NCI-H187 (cell line): ENCODE results near the gene UCK1.

ENCODE experiments used
- DNase-seq, 2 experiments: peaks; one replicate each; lab custom pipeline; 2025; lab: John Stamatoyannopoulos, UW

Gene UCK1

DNA sequence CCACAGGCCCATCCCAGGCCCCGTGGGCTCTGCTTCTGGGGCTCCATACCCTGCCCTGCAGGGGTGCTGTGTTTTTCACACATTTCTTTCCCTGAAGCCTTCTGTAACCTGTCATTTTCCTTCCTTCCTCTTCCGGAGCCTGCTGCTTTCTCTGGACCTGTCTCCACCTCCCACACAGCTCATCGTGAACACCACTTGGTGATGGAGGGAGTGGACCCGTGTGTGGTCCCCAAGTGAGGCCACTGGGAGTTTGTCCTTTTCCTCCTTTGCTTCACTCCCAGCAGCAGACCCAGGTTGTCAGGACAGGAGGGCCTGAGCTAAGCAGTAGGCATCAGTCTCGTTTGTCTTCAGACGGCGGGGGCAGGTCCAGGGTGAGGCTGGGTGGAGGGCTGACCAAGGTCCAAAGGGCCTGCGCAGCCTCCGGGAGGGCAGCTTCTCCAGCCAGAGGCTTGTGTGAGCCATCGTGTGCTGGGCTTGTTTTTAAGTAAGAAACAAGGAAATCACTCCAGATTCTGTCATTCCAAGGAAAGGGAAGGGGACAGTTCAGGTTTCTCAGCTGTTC, 34.1 kb downstream of the UCK1 start:
- no peak for DNase-seq

GRCh38 chr9:131495785-131496184, 35.3 kb downstream of the UCK1 start:
- DNase-seq: no peak

- DNase-seq: no peak
Observed at GRCh38 chr9:131494296-131494870, 36.7 kb downstream of the UCK1 start.

GRCh38 chr9:131492070-131492469, 39.0 kb downstream of the UCK1 start:
- DNase-seq: no peak

GRCh38 chr9:131491001-131491710, 39.9 kb downstream of the UCK1 start:
- DNase-seq: no peak

DNA sequence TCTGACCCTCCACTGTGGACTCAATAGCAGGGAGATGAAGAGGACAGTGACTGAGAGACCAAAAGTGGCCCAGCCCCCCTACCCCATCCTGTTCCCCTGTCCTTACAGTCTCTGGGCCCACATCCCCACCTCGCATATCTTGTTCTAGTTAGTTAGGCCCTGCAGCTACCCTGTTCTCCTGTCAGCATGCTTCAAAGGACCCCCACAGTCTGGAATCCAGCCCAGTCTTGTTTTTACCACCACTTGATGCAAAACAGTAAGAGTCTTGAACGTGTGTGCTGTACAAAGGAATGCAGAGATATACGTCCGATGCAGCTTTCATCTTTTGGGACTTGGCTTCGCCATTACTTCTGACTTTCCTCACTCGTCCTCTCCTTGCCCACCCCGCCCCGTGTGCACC, 40.5 kb downstream of the UCK1 start:
- no peak for DNase-seq

DNA sequence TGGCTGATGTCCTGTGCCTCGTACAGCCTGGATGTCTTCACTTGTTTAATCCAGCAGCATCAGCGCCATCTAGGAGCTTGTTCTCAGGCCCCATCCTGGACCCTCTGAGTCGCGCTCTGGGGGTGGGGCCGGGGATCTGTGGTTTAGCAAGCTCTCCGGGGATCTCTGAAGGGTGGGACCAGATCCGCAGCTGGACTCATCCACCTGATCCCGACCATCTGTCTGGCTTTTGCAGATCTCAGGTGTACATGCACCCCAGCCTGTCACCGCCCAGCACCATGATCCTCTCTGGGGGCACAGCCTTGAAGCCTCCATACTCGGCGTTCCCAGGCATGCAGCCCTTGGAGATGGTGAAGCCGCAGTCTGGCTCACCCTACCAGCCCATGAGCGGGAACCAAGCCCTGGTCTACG, 43.4 kb downstream of the UCK1 start:
- DNase-seq: no peak

- no peak for DNase-seq
Observed at GRCh38 chr9:131487001-131487400, 44.1 kb downstream of the UCK1 start.

- no peak for DNase-seq
Observed at GRCh38 chr9:131485728-131486422, 45.2 kb downstream of the UCK1 start.

DNA sequence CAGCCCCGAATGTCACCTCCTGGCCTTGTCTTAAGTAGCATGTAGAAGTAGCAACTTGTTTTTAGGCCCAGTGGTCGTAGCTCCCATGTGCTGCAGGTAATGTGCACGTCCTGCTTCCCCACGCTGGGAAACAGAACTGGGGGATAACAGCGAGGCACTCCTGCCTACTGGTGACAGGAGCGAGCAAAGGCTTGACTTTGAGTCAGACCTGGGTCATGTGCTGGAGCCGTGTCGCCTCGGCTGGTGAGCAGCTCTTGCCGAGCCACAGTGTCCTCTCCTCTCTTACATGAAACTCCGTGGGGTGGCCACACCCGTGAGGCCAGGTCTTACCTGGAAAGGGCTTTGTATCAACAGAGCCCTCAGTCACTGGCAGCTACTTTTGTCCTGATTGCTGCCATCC, 45.9 kb downstream of the UCK1 start:
- DNase-seq: no peak

GRCh38 chr9:131484560-131485185, 46.4 kb downstream of the UCK1 start:
- no peak for DNase-seq

DNA sequence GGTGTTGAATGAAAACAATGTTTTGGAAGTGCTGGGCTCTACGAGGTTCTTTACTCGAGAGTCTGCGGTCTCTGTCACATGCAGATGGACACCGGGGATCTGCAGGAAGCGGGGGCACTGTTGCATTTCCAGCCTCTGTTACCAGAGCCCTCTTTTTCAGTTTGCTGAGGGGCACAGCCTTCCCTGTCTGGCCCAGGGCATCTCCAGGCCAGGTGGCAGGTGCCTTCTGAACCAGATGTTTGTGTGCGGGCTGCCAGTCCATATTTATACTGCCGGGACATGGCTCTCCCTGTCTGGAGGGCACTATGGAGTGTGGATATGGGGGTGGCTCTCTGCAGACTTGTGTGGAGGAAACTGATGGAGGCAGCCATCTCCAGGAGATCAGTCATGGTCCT, 47.0 kb downstream of the UCK1 start:
- no peak for DNase-seq

DNA sequence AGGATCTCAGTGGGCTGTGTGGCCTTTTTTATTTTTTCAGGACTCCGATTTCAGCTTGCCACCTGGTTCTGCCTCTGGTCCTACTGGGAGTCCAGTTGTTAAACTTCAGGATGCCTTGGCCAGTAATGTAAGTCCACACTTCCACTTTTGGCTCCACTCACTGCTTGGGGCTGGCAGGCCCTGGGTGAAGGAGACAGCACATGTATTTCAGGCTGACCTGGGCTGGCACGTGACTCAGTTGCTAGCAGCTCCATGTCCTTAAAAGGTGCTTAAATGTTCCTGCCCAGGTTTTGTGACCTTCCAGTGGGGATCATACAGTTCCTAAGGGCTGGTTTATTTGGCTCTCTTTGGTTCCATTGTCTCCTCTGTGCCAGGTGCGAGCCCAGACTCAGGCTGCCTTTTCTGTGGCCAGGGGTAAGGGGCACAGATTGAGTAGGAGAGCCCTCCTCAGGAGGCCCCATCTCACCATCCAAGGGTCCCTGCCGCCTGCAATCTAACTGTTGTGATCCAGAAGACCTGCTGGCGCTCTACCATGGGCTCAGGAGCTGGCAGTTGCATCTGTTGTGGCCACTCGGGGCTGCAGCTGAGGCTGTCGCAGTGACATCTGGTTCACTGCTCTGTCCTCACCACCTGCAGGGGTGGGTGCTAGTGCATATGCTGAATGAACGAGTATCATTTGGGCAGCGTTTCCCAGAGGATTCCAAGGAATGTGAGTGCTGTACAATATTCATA, 47.6 kb downstream of the UCK1 start:
- no peak for DNase-seq

DNA sequence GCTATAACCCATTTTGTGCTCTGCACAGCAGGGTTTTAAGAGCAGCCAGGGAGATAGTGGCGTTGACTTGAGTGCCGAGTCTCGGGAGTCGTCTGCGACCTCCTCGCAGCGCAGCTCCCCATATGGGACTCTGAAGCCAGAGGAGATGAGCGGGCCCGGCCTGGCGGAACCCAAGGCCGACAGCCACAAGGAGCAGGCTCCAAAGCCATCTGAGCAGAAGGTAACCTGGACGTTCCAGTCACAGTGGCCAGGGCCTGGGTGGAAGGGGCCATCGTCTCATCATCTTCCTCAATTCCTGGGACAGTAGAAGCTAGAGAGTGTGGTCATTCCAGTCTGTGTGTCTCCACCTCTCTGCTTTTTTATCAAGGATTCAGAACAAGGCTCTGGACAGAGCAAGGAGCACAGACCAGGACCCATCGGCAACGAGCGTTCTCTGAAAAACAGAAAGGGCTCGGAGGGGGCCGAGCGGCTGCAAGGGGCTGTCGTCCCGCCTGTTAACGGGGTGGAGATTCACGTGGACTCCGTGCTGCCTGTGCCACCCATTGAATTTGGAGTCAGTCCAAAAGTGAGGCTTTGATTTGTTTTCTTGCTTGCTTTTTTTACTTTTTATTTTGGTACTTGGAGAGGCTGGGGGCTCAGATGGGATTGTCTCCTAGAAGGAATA, 48.6 kb downstream of the UCK1 start:
- no peak for DNase-seq

DNA sequence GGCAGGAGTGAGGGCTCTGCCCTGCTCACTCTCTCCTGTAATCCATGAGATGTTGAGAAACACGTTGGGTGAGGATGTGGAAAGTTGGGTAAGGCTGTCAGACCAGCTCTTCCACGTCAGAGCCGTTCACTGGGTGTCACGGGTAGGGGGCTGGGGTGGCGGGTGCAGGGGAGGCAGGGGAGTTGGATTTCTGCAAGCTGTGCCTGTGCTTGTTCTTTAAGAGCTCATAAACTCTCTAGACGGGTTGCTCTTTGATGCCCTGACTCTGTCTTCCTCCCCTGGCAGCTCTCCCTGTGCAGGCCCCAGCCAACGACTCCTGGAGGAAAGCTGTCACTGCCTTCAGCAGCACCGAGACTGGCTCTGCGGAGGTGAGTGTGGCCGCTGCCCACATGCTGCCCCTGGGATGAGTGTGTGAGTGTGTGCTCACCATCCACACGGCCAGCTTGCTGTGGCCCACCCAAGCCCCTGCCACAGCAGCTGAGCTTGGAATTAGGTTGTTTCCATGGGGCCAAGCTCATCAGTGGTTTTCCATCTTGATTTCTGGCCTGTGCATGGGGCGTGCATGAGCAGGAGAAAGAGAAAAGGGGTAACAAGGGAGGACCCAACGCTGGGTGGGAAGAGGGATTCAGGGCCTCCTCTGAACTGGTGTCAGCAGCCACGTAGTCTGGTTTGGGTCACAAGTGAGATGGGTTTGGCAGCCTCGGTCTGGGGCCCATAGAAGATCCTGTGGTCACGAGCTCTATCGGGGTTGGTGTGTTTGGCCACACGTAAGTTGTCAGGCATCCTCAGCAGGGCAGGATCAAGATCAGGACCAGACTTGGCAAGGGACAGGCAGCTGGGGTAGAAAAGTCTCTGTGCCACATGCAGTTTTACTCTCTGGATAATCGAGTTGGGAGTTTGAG, 49.4 kb downstream of the UCK1 start:
- DNase-seq: no peak

DNA sequence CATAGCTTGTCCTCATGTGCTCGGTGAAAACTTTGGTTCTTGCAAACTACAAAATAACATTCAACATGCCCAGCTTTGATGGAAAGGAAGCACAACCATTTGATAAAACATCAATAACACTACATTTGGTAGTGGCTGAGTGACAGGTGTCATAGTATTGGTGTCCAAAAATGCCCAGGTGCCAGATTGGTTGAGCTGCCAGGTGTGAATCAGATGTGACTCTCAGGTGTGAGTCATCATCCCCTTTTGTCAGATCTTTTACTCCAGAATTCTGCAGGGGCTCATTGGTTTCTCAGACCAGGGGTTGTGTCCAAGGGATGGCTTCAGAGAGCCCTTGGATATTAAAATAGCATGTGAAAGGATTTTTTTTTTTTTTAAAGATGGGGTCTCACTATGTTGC, 50.8 kb downstream of the UCK1 start:
- no peak for DNase-seq

DNA sequence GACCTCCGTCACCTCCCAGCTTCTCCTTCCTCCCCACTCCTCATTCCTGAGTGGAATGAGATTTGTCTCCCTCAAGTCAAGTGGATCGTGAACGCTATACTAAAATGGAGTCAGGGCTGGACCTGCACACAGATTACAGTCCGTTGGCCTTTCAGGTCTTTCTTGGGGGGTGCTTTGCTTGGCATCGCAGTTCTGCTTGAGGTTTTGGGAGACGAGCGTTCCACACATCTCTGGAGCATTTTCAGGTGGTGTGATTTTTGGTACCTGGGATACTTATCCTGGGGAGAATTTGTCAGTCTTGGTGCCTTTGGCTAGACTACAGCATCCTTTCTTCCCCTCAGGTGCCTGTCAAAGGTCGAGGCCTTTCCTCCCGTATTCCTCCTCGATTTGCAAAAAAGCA, 52.2 kb downstream of the UCK1 start:
- no peak for DNase-seq

GRCh38 chr9:131478421-131478868, 52.6 kb downstream of the UCK1 start:
- DNase-seq: no peak

- no peak for DNase-seq
Observed at GRCh38 chr9:131477816-131478419, 53.1 kb downstream of the UCK1 start.

DNA sequence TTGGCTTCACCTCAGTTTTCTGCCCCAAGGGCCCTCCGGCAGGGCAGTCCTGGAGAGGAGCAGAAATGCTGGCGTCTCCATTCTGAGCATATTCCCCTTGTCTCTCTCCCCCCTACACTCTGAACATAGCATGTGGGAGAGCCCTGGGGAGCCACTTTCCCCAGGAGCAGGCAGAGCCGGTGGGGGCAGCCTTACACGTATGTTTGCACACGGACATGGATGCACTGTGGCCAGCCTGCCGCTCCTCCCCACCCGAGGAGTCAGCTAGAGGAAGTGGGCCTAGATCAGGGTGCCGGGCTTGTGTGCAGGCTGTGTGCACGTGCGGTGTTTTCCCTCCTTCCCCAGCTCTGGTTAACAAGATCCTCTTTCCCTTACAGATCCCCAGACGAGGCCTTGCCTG, 53.7 kb downstream of the UCK1 start:
- no peak for DNase-seq
